Smooth muscle cell of the coronary artery (primary cell): ENCODE results near the gene TMEM231. TPM values are rescaled to one million over a fixed set of nuclear protein-coding genes. Genes with fewer than 3 reads are reported as not detected.

ENCODE experiments used
- total RNA-seq: library from RNA; depleted of rRNA; stranded (reverse); fragments of >200 nt; gene quantifications from 2 replicates; pipeline ENCODE4 v1.2.3, GENCODE V29; 2014; ENCODE audit warnings: low replicate concordance

TMEM231 gene, protein sequence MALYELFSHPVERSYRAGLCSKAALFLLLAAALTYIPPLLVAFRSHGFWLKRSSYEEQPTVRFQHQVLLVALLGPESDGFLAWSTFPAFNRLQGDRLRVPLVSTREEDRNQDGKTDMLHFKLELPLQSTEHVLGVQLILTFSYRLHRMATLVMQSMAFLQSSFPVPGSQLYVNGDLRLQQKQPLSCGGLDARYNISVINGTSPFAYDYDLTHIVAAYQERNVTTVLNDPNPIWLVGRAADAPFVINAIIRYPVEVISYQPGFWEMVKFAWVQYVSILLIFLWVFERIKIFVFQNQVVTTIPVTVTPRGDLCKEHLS
- 12.6 and 31.4 TPM in 2 replicates for total RNA-seq

DNA sequence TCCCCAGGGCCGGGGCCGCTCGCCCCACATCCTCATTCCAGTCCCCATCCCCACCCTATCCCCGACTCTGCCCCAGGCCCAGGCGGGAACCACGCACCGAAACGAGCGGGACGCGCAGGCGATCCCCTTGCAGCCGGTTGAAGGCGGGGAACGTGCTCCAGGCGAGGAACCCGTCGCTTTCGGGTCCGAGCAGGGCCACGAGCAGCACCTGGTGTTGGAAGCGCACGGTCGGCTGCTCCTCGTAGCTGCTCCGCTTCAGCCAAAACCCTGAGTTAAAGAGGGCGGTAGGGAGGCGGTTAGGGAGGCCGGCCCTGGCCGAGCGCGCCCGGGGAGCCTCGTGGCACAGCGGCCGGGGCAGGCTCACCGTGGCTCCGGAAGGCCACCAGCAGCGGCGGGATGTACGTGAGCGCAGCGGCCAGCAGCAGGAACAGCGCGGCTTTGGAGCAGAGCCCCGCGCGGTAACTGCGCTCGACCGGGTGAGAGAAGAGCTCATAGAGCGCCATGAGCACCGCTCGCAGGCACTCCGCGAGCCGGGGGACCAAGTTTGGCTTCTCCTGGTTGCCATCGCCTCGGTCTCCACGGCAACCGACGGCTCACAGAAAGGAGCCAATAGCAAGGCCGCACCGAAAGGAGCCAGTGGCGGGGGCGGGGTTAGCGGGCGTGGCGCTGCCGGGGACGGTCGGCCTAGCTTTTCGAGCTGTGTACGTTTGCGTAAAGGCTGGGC is at the start of gene TMEM231:
TMEM231 (minus strand) TSS at position 546 of the 724 bp plus-strand sequence; CDS start at position 503, 43 bp downstream.

DNA sequence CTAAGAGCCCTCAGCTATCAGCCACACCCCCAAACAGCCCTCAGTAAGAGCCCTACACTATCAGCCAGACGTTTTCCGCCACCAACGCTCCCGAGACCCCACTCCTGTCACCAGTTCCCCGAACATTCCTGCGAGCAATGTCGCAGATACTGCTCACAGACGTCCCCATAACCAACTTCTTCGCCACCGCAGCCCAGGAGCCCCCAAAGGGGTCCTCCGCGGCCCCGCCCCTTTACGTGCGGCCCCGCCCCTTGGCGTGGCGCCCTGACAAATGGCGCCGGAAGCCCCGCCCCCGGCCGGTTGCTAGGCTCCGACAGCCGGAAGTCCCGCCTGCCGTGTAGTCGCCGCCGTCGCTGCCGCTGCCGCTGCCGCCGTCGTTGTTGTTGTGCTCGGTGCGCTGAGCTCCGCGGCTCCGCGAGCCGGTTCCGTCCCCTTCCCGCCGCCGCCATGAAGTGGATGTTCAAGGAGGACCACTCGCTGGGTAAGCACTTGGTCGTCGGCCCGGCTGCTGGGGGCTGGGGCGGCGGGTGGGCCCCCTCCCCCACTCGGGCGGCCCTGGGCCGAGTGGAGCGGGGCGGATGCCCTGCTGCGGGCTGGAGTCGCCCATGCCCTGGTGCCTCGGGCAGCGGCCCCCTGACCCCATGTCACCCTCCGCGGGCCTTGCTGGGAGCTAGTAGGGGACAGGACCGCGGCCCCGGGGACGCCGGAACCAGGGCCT is 10.1 kb upstream of the TMEM231 start, which contains the start of gene GABARAPL2:
GABARAPL2 (plus strand) TSS at position 340 of the 718 bp plus-strand sequence; CDS start at position 448, 108 bp downstream.

DNA sequence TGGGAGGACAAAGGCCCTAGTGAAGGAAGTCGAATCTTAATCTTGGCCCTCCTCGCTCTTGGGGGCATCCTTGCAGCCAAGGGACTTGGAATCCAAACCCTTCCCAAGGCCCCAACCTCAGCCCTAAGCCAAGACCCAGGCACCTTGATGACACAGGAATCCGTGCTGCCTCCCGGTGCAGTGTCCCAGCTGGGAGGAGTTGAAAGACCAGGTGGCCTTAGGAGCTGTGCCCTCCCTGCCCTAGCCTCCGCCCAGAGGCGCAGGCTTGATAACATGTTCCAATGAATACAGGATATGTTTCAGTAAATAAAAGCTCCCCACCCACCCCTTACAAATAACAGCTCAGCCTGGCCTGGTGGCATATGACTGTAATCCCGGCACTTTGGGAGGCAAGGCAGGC is 20.2 kb downstream of the TMEM231 start, which contains the start of gene CHST5:
CHST5 (minus strand) TSS at position 208 of the 400 bp plus-strand sequence. CDS start 5,724 bp downstream, outside the sequence.

DNA sequence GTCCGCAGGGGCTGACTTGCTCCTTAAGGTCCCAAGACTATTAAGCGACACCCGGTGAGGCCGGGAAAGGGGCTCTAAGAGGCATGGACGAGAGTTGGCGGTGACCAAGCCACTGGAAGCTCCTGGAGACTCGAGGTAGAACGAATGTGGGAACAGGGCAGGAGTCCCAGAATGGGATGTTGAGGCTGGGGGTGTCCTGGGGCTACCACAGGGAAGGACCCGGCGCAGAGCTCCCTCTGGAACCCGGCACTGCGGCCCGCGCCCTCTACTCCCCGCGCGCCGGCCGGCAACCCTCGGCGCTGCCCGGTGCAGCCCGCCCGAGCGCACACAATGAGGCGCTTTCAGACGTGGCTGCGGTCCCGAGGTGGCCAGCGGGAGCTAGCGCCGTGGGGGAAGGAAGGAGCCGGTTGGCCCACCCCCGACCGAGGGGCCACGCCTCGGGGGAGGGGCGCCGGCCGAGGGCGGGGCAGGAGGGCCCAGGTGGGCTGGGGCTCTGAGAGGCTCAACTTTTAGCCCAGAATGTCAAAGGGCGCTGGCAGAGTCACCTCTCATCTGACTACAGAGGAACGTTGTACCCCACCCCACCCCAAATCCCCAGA is 60.9 kb downstream of the TMEM231 start, which contains the start of gene CHST6:
CHST6 (minus strand) TSS at position 366 of the 599 bp plus-strand sequence. CDS start 15,613 bp downstream, outside the sequence.

Other genes starting within 250 kb of the TMEM231 start
- gene CFDP1, start 122.7 kb downstream of the TMEM231 start, total RNA-seq: 44.4 and 142 TPM in 2 replicates
- gene TMEM170A, start 91.6 kb downstream of the TMEM231 start, total RNA-seq: 10.9 and 14.3 TPM in 2 replicates
- 0.94 and 1.7 TPM in 2 replicates for gene CHST6, start 60.8 kb downstream of the TMEM231 start, total RNA-seq
- not detected in 2 replicates for gene CHST5, start 20.1 kb downstream of the TMEM231 start, total RNA-seq
- gene GABARAPL2, start 10.1 kb upstream of the TMEM231 start, total RNA-seq: 28.3 and 32.0 TPM in 2 replicates
- 24.3 and 32.3 TPM in 2 replicates for gene ADAT1, start 67.0 kb upstream of the TMEM231 start, total RNA-seq
- gene KARS1, start 91.4 kb upstream of the TMEM231 start, total RNA-seq: 81.3 and 148 TPM in 2 replicates
- gene TERF2IP, start 91.5 kb upstream of the TMEM231 start, total RNA-seq: 21.4 and 45.8 TPM in 2 replicates
- gene CPHXL2, start 120.8 kb upstream of the TMEM231 start, total RNA-seq: not detected in 2 replicates
- gene DUXB, start 145.2 kb upstream of the TMEM231 start, total RNA-seq: not detected in 2 replicates
- gene CPHXL, start 170.2 kb upstream of the TMEM231 start, total RNA-seq: not detected in 2 replicates